ENCODE data around the gene PRICKLE1.

Gene PRICKLE1

GRCh38 chr12:42588524-42589464 is 752 bp downstream of the PRICKLE1 start:
- DNase-seq = peak; percentile 39

GRCh38 chr12:42587601-42588523 is 1.7 kb downstream of the PRICKLE1 start:
- peak; percentile 78 for DNase-seq

- no peak for DNase-seq
Observed at GRCh38 chr12:42586268-42586667, 3.3 kb downstream of the PRICKLE1 start.

GRCh38 chr12:42585841-42586216 is 3.7 kb downstream of the PRICKLE1 start:
- DNase-seq = no peak

- DNase-seq = no peak
Observed at GRCh38 chr12:42585154-42585840, 4.2 kb downstream of the PRICKLE1 start.

- no peak for DNase-seq
Observed at GRCh38 chr12:42584651-42585111, 4.9 kb downstream of the PRICKLE1 start.

- DNase-seq = no peak
Observed at GRCh38 chr12:42583016-42583415, 6.5 kb downstream of the PRICKLE1 start.

- no peak for DNase-seq
Observed at GRCh38 chr12:42582498-42582897, 7.0 kb downstream of the PRICKLE1 start.

GRCh38 chr12:42582050-42582449 is 7.5 kb downstream of the PRICKLE1 start:
- no peak for DNase-seq

GRCh38 chr12:42576374-42576773 is 13.2 kb downstream of the PRICKLE1 start:
- no peak for DNase-seq

- DNase-seq = peak; percentile 26
Observed at GRCh38 chr12:42575717-42576116, 13.8 kb downstream of the PRICKLE1 start.

- DNase-seq = peak; percentile 81
Observed at GRCh38 chr12:42574851-42575266, 14.7 kb downstream of the PRICKLE1 start.

- DNase-seq = no peak
Observed at GRCh38 chr12:42571327-42572009, 18.1 kb downstream of the PRICKLE1 start.

GRCh38 chr12:42570076-42570475 is 19.5 kb downstream of the PRICKLE1 start:
- no peak for DNase-seq

- DNase-seq = peak; percentile 56
Observed at GRCh38 chr12:42568952-42569915, 20.3 kb downstream of the PRICKLE1 start.

GRCh38 chr12:42565633-42566032 is 23.9 kb downstream of the PRICKLE1 start:
- DNase-seq = no peak

- no peak for DNase-seq
Observed at GRCh38 chr12:42564996-42565395, 24.6 kb downstream of the PRICKLE1 start.

- DNase-seq = no peak
Observed at GRCh38 chr12:42564556-42564955, 25.0 kb downstream of the PRICKLE1 start.

- no peak for DNase-seq
Observed at GRCh38 chr12:42560977-42561376, 28.6 kb downstream of the PRICKLE1 start.

GRCh38 chr12:42557586-42558172 is 31.9 kb downstream of the PRICKLE1 start:
- DNase-seq = no peak

- DNase-seq = no peak
Observed at GRCh38 chr12:42556917-42557316, 32.6 kb downstream of the PRICKLE1 start.
